Measurements from ENCODE around the gene CEP70. TPM values are rescaled to one million over a fixed set of nuclear protein-coding genes. Genes with fewer than 3 reads are reported as not detected.
"Not testable (repeated sequence)": the region's sequence is repeated elsewhere in the genome, so short reads cannot be mapped to it uniquely, and the experiment has no call there.

The CEP70 gene
- total RNA-seq, 1 experiment from 2014 or later = 59.2 TPM

GRCh38 chr3:138593488-138594149 is 441 bp downstream of the CEP70 start:
- DNase-seq (ENCODE audit: low read depth) = no peak

- no peak for DNase-seq (ENCODE audit: low read depth)
Measured at GRCh38 chr3:138591392-138591791, 2.7 kb downstream of the CEP70 start.

- DNase-seq (ENCODE audit: low read depth) = no peak
Measured at GRCh38 chr3:138588445-138588844, 5.6 kb downstream of the CEP70 start.

- DNase-seq (ENCODE audit: low read depth) = no peak
Measured at GRCh38 chr3:138587374-138587773, 6.7 kb downstream of the CEP70 start.

GRCh38 chr3:138578961-138579574 is 15.0 kb downstream of the CEP70 start:
- DNase-seq (ENCODE audit: low read depth) = no peak

GRCh38 chr3:138578141-138578540 is 15.9 kb downstream of the CEP70 start:
- DNase-seq (ENCODE audit: low read depth) = peak; percentile 27

GRCh38 chr3:138573138-138573537 is 20.9 kb downstream of the CEP70 start:
- DNase-seq (ENCODE audit: low read depth) = no peak

- DNase-seq (ENCODE audit: low read depth) = not testable (repeated sequence)
Measured at GRCh38 chr3:138569624-138570023, 24.4 kb downstream of the CEP70 start.

GRCh38 chr3:138569090-138569489 is 25.0 kb downstream of the CEP70 start:
- no peak for DNase-seq (ENCODE audit: low read depth)

- no peak for DNase-seq (ENCODE audit: low read depth)
Measured at GRCh38 chr3:138567403-138567802, 26.7 kb downstream of the CEP70 start.

- not testable (repeated sequence) for DNase-seq (ENCODE audit: low read depth)
Measured at GRCh38 chr3:138566293-138566692, 27.8 kb downstream of the CEP70 start.

- DNase-seq (ENCODE audit: low read depth) = not testable (repeated sequence)
Measured at GRCh38 chr3:138562902-138563301, 31.2 kb downstream of the CEP70 start.

- DNase-seq (ENCODE audit: low read depth) = no peak
Measured at GRCh38 chr3:138560501-138560900, 33.6 kb downstream of the CEP70 start.

- no peak for DNase-seq (ENCODE audit: low read depth)
Measured at GRCh38 chr3:138559134-138559533, 34.9 kb downstream of the CEP70 start.

GRCh38 chr3:138554775-138555174 is 39.3 kb downstream of the CEP70 start:
- not testable (repeated sequence) for DNase-seq (ENCODE audit: low read depth)

GRCh38 chr3:138550958-138551357 is 43.1 kb downstream of the CEP70 start:
- not testable (repeated sequence) for DNase-seq (ENCODE audit: low read depth)

GRCh38 chr3:138549179-138549977 is 44.7 kb downstream of the CEP70 start:
- no peak for DNase-seq (ENCODE audit: low read depth)

- no peak for DNase-seq (ENCODE audit: low read depth)
Measured at GRCh38 chr3:138547342-138547975, 46.6 kb downstream of the CEP70 start.

GRCh38 chr3:138544546-138544945 is 49.5 kb downstream of the CEP70 start:
- DNase-seq (ENCODE audit: low read depth) = no peak

- DNase-seq (ENCODE audit: low read depth) = no peak
Measured at GRCh38 chr3:138542977-138543376, 51.1 kb downstream of the CEP70 start.

GRCh38 chr3:138539352-138539751 is 54.7 kb downstream of the CEP70 start:
- no peak for DNase-seq (ENCODE audit: low read depth)

- DNase-seq (ENCODE audit: low read depth) = not testable (repeated sequence)
Measured at GRCh38 chr3:138521445-138521844, 72.6 kb downstream of the CEP70 start.
